ENCODE measurements around the gene RAVER2. TPM values are rescaled to one million over a fixed set of nuclear protein-coding genes. Genes with fewer than 3 reads are reported as not detected.

Gene RAVER2
- total RNA-seq, 2 donors from 2014 or later, result 1.0 to 2.7 TPM

- DNase-seq (ENCODE audit: low spot score in 2 of 2) (no peak), ATAC-seq (no peak)
- H3K36me3 Mint-ChIP-seq, result peaks cover 32 to 36% of the 10 kb centered on the region in 2 donors
- no peaks in the 10 kb centered on the region for H3K9me3 Mint-ChIP-seq
- no peak overlapping the region for H3K27ac Mint-ChIP-seq
Measured at GRCh38 chr1:64874666-64875065, 129.8 kb downstream of the RAVER2 start.

- Mint-ChIP-seq H3K36me3 (peaks cover 32 to 36% of the 10 kb centered on the region in 2 donors), H3K27ac (peak overlapping the region in 1 of 2 donors; percentile 44), H3K9me3 (no peaks in the 10 kb centered on the region)
- no peak for ATAC-seq
- no peak for DNase-seq (ENCODE audit: low spot score in 2 of 2)
Measured at GRCh38 chr1:64875101-64875500, 130.2 kb downstream of the RAVER2 start.

- no peak for ATAC-seq
- peak overlapping the region in 1 of 2 donors; percentile 44 for H3K27ac Mint-ChIP-seq
- H3K9me3 Mint-ChIP-seq, result no peaks in the 10 kb centered on the region
- DNase-seq (ENCODE audit: low spot score in 2 of 2), result no peak
- peaks cover 32 to 36% of the 10 kb centered on the region in 2 donors for H3K36me3 Mint-ChIP-seq
Measured at GRCh38 chr1:64875606-64876005, 130.7 kb downstream of the RAVER2 start.

- H3K36me3 Mint-ChIP-seq, result peaks cover 24 to 33% of the 10 kb centered on the region in 2 donors
- peak; percentile 79 to 92 for ATAC-seq
Measured at GRCh38 chr1:64877151-64877550, 132.3 kb downstream of the RAVER2 start.

GRCh38 chr1:64877598-64877997, 132.7 kb downstream of the RAVER2 start:
- ATAC-seq, result peak; percentile 25 to 32
- H3K9me3 Mint-ChIP-seq, result no peaks in the 10 kb centered on the region
- H3K36me3 Mint-ChIP-seq, result peaks cover 23 to 35% of the 10 kb centered on the region in 2 donors
- no peak for DNase-seq (ENCODE audit: low spot score in 2 of 2)
- peak overlapping the region in 1 of 2 donors; percentile 66 for H3K27ac Mint-ChIP-seq

More at GRCh38 chr1:64877151-64877550, 132.3 kb downstream of the RAVER2 start:
- Mint-ChIP-seq H3K9me3 (no peaks in the 10 kb centered on the region), H3K27ac (peak overlapping the region in 1 of 2 donors; percentile 66)
- DNase-seq (ENCODE audit: low spot score in 2 of 2), result peak in 1 of 2 donors; percentile 19

GRCh38 chr1:64878090-64878489, 133.2 kb downstream of the RAVER2 start:
- H3K9me3 Mint-ChIP-seq, result no peaks in the 10 kb centered on the region
- ATAC-seq (no peak), DNase-seq (ENCODE audit: low spot score in 2 of 2) (no peak)
- H3K27ac Mint-ChIP-seq, result no peak overlapping the region
- peaks cover 23 to 39% of the 10 kb centered on the region in 2 donors for H3K36me3 Mint-ChIP-seq

- H3K9me3 Mint-ChIP-seq, result no peaks in the 10 kb centered on the region
Measured at GRCh38 chr1:64878931-64879611, 134.2 kb downstream of the RAVER2 start.

GRCh38 chr1:64880449-64880848, 135.6 kb downstream of the RAVER2 start:
- peaks cover 16 to 25% of the 10 kb centered on the region in 2 donors for H3K36me3 Mint-ChIP-seq
- no peak overlapping the region for H3K27ac Mint-ChIP-seq
- H3K9me3 Mint-ChIP-seq, result no peaks in the 10 kb centered on the region
- ATAC-seq (no peak), DNase-seq (ENCODE audit: low spot score in 2 of 2) (no peak)

More at GRCh38 chr1:64878931-64879611, 134.2 kb downstream of the RAVER2 start:
- no peak for ATAC-seq
- H3K27ac Mint-ChIP-seq, result no peak overlapping the region
- no peak for DNase-seq (ENCODE audit: low spot score in 2 of 2)
- H3K36me3 Mint-ChIP-seq, result peaks cover 23 to 32% of the 10 kb centered on the region in 2 donors

- H3K27ac Mint-ChIP-seq, result no peak overlapping the region
- ATAC-seq (peak; percentile 11 to 56), DNase-seq (ENCODE audit: low spot score in 2 of 2) (no peak)
- peaks cover 7 to 17% of the 10 kb centered on the region in 2 donors for H3K36me3 Mint-ChIP-seq
- H3K9me3 Mint-ChIP-seq, result no peaks in the 10 kb centered on the region
Measured at GRCh38 chr1:64881281-64881680, 136.4 kb downstream of the RAVER2 start.

Other genes starting within 250 kb of the RAVER2 start
- 100 to 1,000 TPM in 1 of 2 donors, 10 to 100 TPM in 1; 95.3 to 133 TPM for gene JAK1, start 221.5 kb downstream of the RAVER2 start, total RNA-seq

Data from activated naive CD4-positive, alpha-beta T cell treated with anti-CD3 and anti-CD28 coated beads, Interleukin-2, amount 50 U/mL, for 72 hours (primary cell).